Activated naive CD8-positive, alpha-beta T cell treated with anti-CD3 and anti-CD28 coated beads, Interleukin-2, amount 50 U/mL, for 24 hours (primary cell): ENCODE results near the gene ATAD3C.
A peak's percentile ranks its signal among the peaks of the same experiment; 100 is the strongest.
"Not testable (repeated sequence)": the region's sequence is repeated elsewhere in the genome, so short reads cannot be mapped to it uniquely, and the experiment has no call there.

Source experiments
- ATAC-seq: fragments of 150-1000 bp; cut with Tn5 transposase; one replicate; pipeline ENCODE4 v1.10.0; 2021
- DNase-seq: peaks from one replicate; pipeline ENCODE4 v3.0.0; 2021
- H3K27ac Mint-ChIP-seq: one replicate; pipeline ENCODE4 v1.8.0; 2021; ENCODE audit warnings: mild to moderate bottlenecking, mixed read lengths
- H3K27me3 Mint-ChIP-seq: one replicate; pipeline ENCODE4 v1.8.0; 2021; ENCODE audit warnings: mixed read lengths
- H3K36me3 Mint-ChIP-seq: one replicate; pipeline ENCODE4 v1.8.0; 2021; ENCODE audit warnings: low read depth, mixed read lengths
- H3K4me1 Mint-ChIP-seq: one replicate; pipeline ENCODE4 v1.8.0; 2021; ENCODE audit warnings: mixed read lengths
- H3K4me3 Mint-ChIP-seq: one replicate; pipeline ENCODE4 v1.8.0; 2021; ENCODE audit warnings: mild to moderate bottlenecking, moderate library complexity, mixed read lengths
- H3K9me3 Mint-ChIP-seq: one replicate; pipeline ENCODE4 v1.8.0; 2021; ENCODE audit warnings: mixed read lengths

The ATAD3C gene

GRCh38 chr1:1507305-1507704 is 57.8 kb downstream of the ATAD3C start:
- no peak for DNase-seq
- H3K27ac Mint-ChIP-seq, result no peak overlapping the region
- no peaks in the 10 kb centered on the region for H3K27me3 Mint-ChIP-seq
- peaks cover 20% of the 10 kb centered on the region for H3K4me1 Mint-ChIP-seq
- H3K9me3 Mint-ChIP-seq, result no peaks in the 10 kb centered on the region
- H3K36me3 Mint-ChIP-seq, result no peaks in the 10 kb centered on the region
- no peak for ATAC-seq
- no peak overlapping the region for H3K4me3 Mint-ChIP-seq

- peaks cover 23% of the 10 kb centered on the region for H3K4me1 Mint-ChIP-seq
- not testable (repeated sequence) for ATAC-seq, H3K36me3 Mint-ChIP-seq, DNase-seq, H3K4me3 Mint-ChIP-seq, H3K27ac Mint-ChIP-seq, H3K9me3 Mint-ChIP-seq, H3K27me3 Mint-ChIP-seq
Observed at GRCh38 chr1:1508775-1509464, 59.4 kb downstream of the ATAD3C start.

GRCh38 chr1:1509465-1509850 is 60.0 kb downstream of the ATAD3C start:
- not testable (repeated sequence) for DNase-seq, H3K4me3 Mint-ChIP-seq, H3K27ac Mint-ChIP-seq, ATAC-seq, H3K36me3 Mint-ChIP-seq, H3K9me3 Mint-ChIP-seq, H3K27me3 Mint-ChIP-seq
- H3K4me1 Mint-ChIP-seq, result peaks cover 24% of the 10 kb centered on the region

GRCh38 chr1:1510912-1511532 is 61.5 kb downstream of the ATAD3C start:
- ATAC-seq, result no peak
- peaks cover 6% of the 10 kb centered on the region for H3K36me3 Mint-ChIP-seq

GRCh38 chr1:1511533-1512285 is 62.2 kb downstream of the ATAD3C start, which contains the start of gene ATAD3A:
Gene ATAD3A (plus strand): TSS chr1:1512162. CDS start chr1:1512269, 107 bp downstream.
- Mint-ChIP-seq H3K9me3 (no peaks in the 10 kb centered on the region), H3K4me3 (peak within 1 kb of the TSS; percentile 91), H3K27ac (peak within 1 kb of the TSS; percentile 93), H3K36me3 (peaks cover 6% of the 10 kb centered on the region), H3K4me1 (peaks cover 17% of the 10 kb centered on the region), H3K27me3 (no peaks in the 10 kb centered on the region)
- ATAC-seq, result peak; percentile 94
- peak; percentile 98 for DNase-seq

More at GRCh38 chr1:1510912-1511532, 61.5 kb downstream of the ATAD3C start:
- peak overlapping the region; percentile 91 for H3K4me3 Mint-ChIP-seq
- no peaks in the 10 kb centered on the region for H3K27me3 Mint-ChIP-seq
- peak; percentile 32 for DNase-seq
- H3K4me1 Mint-ChIP-seq, result peaks cover 17% of the 10 kb centered on the region
- no peaks in the 10 kb centered on the region for H3K9me3 Mint-ChIP-seq
- peak overlapping the region; percentile 93 for H3K27ac Mint-ChIP-seq

- DNase-seq (peak; percentile 18), ATAC-seq (peak; percentile 4)
- peak overlapping the region; percentile 80 for H3K4me3 Mint-ChIP-seq
- H3K9me3 Mint-ChIP-seq, H3K36me3 Mint-ChIP-seq, H3K27me3 Mint-ChIP-seq, H3K27ac Mint-ChIP-seq: not testable (repeated sequence)
- peaks cover 17% of the 10 kb centered on the region for H3K4me1 Mint-ChIP-seq
Observed at GRCh38 chr1:1512425-1512824, 62.9 kb downstream of the ATAD3C start.

- not testable (repeated sequence) for H3K9me3 Mint-ChIP-seq, DNase-seq, ATAC-seq, H3K27me3 Mint-ChIP-seq
- peak overlapping the region; percentile 77 for H3K4me3 Mint-ChIP-seq
- H3K4me1 Mint-ChIP-seq, result peaks cover 17% of the 10 kb centered on the region
- H3K27ac Mint-ChIP-seq, result peak overlapping the region; percentile 56
- peaks cover 13% of the 10 kb centered on the region for H3K36me3 Mint-ChIP-seq
Observed at GRCh38 chr1:1513675-1514074, 64.2 kb downstream of the ATAD3C start.

GRCh38 chr1:1514376-1514775 is 64.9 kb downstream of the ATAD3C start:
- ATAC-seq, H3K4me3 Mint-ChIP-seq, H3K27ac Mint-ChIP-seq, DNase-seq, H3K9me3 Mint-ChIP-seq, H3K27me3 Mint-ChIP-seq: not testable (repeated sequence)
- Mint-ChIP-seq H3K36me3 (peaks cover 14% of the 10 kb centered on the region), H3K4me1 (peaks cover 17% of the 10 kb centered on the region)

- Mint-ChIP-seq H3K36me3 (peaks cover 18% of the 10 kb centered on the region), H3K4me1 (peaks cover 10% of the 10 kb centered on the region)
- H3K4me3 Mint-ChIP-seq, H3K27me3 Mint-ChIP-seq, ATAC-seq, H3K27ac Mint-ChIP-seq, DNase-seq, H3K9me3 Mint-ChIP-seq: not testable (repeated sequence)
Observed at GRCh38 chr1:1516923-1517322, 67.4 kb downstream of the ATAD3C start.

- Mint-ChIP-seq H3K4me1 (peaks cover 10% of the 10 kb centered on the region), H3K27ac (no peak overlapping the region), H3K36me3 (peaks cover 20% of the 10 kb centered on the region), H3K27me3 (no peaks in the 10 kb centered on the region), H3K4me3 (no peak overlapping the region), H3K9me3 (no peaks in the 10 kb centered on the region)
- DNase-seq, result no peak
- no peak for ATAC-seq
Observed at GRCh38 chr1:1517973-1518620, 68.6 kb downstream of the ATAD3C start.

- H3K27me3 Mint-ChIP-seq, H3K4me1 Mint-ChIP-seq, H3K9me3 Mint-ChIP-seq, ATAC-seq, DNase-seq, H3K27ac Mint-ChIP-seq, H3K4me3 Mint-ChIP-seq: not testable (repeated sequence)
- H3K36me3 Mint-ChIP-seq, result peaks cover 20% of the 10 kb centered on the region
Observed at GRCh38 chr1:1518621-1519007, 69.1 kb downstream of the ATAD3C start.
